ENCODE data around the gene AFAP1.

DNA sequence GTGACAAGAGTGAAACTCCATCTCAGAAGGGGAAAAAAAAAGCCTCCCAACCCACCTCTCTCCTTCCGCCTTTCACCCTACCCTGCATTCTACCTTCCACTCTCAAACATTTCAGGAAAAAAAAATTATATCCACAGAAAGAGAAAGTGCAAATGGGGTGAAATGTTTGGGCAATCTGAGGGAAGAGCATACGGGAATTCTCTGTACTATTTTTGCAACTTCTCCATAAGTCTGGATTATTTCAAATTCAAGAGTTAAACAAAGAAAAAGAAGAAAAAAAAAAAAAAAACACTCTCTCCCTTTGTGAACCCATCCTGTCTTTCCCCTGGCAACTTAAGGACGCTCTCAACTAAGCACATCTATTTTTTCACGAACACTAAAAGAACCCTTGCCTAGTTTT, 41.3 kb downstream of the AFAP1 start:
- TF ChIP-seq, protein P1, sequence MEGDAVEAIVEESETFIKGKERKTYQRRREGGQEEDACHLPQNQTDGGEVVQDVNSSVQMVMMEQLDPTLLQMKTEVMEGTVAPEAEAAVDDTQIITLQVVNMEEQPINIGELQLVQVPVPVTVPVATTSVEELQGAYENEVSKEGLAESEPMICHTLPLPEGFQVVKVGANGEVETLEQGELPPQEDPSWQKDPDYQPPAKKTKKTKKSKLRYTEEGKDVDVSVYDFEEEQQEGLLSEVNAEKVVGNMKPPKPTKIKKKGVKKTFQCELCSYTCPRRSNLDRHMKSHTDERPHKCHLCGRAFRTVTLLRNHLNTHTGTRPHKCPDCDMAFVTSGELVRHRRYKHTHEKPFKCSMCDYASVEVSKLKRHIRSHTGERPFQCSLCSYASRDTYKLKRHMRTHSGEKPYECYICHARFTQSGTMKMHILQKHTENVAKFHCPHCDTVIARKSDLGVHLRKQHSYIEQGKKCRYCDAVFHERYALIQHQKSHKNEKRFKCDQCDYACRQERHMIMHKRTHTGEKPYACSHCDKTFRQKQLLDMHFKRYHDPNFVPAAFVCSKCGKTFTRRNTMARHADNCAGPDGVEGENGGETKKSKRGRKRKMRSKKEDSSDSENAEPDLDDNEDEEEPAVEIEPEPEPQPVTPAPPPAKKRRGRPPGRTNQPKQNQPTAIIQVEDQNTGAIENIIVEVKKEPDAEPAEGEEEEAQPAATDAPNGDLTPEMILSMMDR (IDR thresholded peaks at IDR 0.05): no peak
- TF ChIP-seq POLR2AphosphoS5 (IDR thresholded peaks at IDR 0.05): no peak
